GM19193 (cell line): Measurements from ENCODE around the gene NT5M.

Source experiments
- POLR2A ChIP-seq: IDR thresholded peaks from 4 replicates; pipeline ENCODE4 v1.6.1; 2011; ENCODE audit not compliant: insufficient read depth, insufficient read length; ENCODE audit errors: extremely low read depth

The NT5M gene

DNA sequence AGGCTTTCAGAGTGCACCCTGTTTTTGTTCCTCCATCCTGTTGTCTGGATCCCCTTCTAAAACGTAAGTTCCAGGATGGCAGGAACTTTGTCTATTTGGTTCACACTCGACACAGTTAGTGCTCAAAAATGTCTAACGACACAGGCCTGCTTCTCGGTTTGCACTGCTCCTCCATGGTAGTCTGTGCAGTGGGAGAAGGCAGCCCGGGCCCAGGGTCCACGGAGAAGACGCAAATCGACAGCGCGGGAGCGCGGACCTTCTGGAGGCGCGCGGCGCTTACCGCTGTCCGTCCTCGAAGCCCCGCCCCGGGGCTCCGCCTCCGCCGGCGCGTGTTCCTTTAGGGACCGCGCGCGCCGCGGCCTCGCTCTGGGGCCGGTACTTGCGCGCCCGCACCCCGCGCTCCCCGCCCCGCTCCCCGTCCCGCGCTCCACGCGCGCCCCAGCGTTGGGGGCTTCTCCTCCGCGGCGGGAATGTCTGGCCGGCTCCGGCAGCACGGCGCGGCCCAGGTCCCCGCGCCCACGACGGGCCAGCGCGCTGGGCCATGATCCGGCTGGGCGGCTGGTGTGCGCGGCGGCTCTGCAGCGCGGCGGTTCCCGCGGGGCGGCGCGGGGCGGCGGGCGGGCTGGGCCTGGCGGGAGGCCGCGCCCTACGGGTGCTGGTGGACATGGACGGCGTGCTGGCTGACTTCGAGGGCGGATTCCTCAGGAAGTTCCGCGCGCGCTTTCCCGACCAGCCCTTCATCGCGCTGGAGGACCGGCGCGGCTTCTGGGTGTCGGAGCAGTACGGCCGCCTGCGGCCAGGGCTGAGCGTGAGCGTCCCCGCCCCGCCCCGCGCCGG, at the start of gene NT5M:
Gene NT5M (plus strand): TSS at position 364 of the 837 bp plus-strand sequence. CDS start 178 bp downstream, at position 542.
- TF ChIP-seq POLR2A, result peak; percentile 66

- no peak for TF ChIP-seq POLR2A
Observed at GRCh38 chr17:17253406-17253805, 49.8 kb upstream of the NT5M start.

- TF ChIP-seq POLR2A, result no peak
Observed at GRCh38 chr17:17254036-17254435, 49.1 kb upstream of the NT5M start.

DNA sequence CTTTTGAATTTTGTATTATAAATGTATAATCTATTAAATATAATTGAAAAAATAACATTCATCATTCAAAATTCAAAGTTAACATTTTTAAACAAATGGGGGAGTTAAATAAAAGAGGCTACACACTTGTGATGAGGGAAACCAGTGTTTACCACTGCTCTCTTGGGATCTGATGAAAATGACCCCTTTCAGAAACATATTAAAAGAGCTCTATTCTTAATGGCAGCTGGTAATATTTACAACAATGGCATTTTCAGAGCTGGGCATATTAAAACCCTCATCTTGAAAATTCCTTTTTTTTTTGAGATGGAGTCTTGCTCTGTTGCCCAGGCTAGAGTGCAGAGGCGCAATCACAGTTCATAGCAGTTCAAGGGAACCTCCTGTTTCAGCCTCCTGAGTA, 46.9 kb upstream of the NT5M start:
- TF ChIP-seq POLR2A, result no peak

GRCh38 chr17:17258011-17258410, 45.2 kb upstream of the NT5M start:
- no peak for TF ChIP-seq POLR2A

GRCh38 chr17:17258998-17259397, 44.2 kb upstream of the NT5M start:
- no peak for TF ChIP-seq POLR2A

DNA sequence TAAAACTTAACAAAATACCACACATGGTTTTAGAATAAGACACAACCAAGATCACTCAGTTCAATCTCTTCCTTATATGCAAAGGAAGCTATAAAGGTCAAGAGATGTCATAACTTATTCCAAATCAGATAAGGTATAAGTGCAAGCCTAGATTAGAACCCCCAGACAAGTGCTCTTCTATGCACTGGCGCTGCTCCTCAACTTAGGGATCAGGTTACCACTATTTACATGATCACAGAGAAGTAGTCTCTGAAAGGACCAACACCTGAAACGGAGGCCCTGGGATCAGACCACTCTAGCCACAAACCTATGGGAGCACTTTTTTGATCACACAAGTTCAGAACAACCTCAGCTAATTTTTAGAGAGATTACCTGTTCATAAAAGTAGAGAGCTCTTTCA, 38.7 kb upstream of the NT5M start:
- no peak for TF ChIP-seq POLR2A

DNA sequence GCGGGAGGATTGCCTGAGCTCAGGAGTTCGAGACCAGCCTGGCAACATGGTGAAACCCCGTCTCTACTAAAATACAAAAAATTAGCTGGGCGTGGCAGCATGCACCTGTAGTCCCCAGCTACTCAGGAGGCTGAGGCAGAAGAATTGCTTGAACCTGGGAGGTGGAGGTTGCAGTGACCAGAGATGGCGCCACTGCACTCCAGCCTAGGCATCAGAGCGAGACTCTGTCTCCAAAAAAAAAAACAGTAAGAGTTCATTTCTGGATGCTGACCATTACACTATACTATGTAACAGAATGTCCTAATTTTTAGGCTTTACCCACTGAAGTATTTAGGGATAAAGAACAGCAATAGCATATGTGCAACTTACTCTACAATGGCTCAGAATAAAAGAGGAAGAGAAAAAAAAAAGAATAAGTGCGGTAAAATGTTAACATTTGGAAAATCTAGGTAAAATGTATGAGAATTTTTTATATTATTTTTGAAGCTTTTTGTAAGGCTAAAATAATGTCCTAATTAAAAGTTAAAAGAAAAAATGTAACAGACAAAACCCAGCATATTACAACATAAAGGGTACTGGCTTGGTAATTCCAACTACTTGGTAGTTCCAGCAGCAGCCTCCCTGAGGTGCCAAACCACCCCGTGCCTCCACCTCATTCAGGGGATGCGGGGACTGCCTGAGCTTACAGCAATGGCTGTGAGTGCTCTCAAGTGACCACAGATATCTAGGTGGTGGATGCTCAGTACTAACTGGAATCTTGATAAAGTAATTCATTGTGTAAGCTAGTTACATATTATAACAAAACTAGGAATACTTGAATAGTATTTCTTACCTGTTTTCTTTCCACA, 33.0 kb upstream of the NT5M start:
- TF ChIP-seq POLR2A, result no peak

DNA sequence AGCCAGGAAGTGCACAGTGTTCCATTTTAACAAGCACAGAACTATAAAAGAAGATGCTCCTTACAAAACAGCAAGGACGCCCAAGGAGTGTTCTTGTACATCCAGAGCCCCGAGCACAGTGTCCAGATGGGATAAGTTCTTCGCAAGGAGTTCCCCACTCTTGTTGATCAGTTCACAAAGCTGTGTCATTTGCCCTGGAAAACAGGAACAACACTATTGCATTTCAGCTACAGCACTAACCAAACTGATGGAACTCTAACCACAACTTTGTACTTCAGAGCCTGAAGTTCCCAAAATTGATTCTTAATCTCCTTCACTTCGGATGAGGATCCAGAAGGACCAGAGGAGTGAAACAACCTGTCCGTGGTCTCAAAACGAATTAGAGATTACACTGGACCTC, 27.2 kb upstream of the NT5M start:
- TF ChIP-seq POLR2A, result no peak

DNA sequence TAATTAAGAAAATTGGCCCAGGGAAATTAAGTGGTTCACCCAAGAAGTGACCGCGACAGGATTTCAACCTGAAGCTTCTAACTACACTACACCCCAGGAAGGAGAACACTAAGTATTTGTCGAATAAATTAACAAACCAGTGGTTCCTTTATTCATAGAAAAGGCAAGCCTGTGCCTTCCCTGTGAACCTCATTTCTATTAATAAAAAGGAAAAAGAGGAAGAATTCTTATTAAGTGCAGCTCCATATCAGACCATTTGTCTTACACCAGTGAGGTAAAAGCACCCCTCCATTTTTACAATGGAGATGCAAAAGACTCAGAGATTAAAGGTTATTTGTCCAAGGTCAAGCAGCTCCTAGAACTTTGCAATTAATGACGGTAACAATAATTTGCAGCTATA, 23.9 kb upstream of the NT5M start:
- TF ChIP-seq POLR2A, result no peak

DNA sequence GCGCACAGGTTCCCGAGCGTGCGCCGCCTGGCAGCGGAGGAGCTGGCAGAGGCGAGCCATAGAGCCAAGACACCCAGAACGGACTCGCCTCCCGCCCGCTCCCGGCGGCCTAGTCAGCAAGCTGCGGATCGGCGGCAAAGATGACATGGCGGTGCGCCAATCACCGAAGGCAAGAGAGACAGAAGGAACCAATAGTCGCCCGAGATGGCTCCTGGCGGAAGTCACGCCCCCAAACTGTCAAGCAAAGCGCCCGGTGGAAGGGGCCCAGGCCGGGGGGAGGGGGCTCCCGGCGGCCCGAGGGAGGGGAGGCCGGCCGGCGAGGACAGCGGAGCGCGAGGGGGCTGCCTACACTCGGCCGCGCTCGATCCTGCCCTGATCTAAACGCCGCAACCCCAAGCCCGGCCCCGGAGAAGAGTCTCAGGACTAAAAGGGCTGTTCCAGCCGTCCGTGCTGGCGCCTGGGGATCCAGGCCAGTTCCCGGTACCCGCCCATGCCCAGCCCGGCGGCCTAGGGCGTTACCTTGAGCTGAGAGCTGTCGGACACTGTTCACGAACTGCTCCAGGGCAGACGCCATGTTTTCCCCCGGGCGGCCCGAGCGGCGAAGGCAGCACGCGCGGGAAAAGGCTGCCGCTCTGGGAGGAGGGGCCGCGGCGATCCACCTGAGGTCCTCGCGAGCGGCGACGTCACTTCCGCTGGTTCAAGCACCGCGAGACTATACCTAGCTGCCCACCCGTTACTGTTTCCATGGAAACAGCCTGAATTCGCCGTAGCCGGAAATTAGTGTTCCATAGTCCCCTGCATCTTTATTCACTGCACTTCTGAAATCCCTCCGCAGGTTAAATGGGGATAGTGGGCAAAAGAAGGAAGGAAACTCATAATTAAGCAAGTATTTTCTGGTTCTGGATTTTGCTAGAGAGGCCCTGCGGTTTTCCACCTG, 22.3 kb upstream of the NT5M start, which contains the start of gene COPS3:
Gene COPS3 (minus strand): TSS at position 634 of the 937 bp plus-strand sequence. CDS start 60 bp downstream, at position 574.
- peak; percentile 85 for TF ChIP-seq POLR2A

DNA sequence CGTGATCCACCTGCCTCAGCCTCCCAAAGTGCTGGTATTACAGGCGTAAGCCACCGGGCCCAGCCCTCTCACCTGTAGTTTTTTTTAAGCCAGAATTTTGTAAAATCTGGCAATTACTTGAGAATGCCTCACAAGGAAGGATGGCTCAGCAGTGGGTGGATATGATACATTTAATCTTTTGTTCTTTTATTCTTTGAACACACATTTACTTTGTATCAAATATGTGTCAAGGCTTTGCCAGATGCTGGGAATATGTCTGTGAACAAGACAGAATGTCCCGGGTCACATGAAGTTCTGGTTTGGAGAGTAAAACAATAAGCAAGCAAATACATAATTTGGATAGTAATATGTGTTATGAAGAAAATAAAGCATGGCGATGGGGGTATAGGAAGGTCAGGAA, 17.2 kb upstream of the NT5M start:
- TF ChIP-seq POLR2A, result no peak

- TF ChIP-seq POLR2A, result no peak
Observed at GRCh38 chr17:17289086-17289485, 14.1 kb upstream of the NT5M start.

- TF ChIP-seq POLR2A, result no peak
Observed at GRCh38 chr17:17289701-17290100, 13.5 kb upstream of the NT5M start.
